ENCODE measurements around the gene AKIP1.

The AKIP1 gene

GRCh38 chr11:8959546-8960166 is 48.7 kb downstream of the AKIP1 start:
- Histone ChIP-seq H3K4ac (ENCODE audit: low read depth in 1 of 2, low read length in 2 of 2) (no peak overlapping the region), H3K4me1 (ENCODE audit: control insufficient read depth, insufficient read depth, low read depth, low read length) (peaks cover 5% of the 10 kb centered on the region), H2AFZ (ENCODE audit: low read depth, low read length) (no peak overlapping the region), H2BK12ac (ENCODE audit: low read length in 2 of 2) (no peak overlapping the region), H3K79me1 (replicated peaks; ENCODE audit: low read length, poor library complexity, severe bottlenecking) (peaks cover 18% of the 10 kb centered on the region), H3K9ac (ENCODE audit: low read length) (peak overlapping the region; percentile 78), H3K27me3 (ENCODE audit: control insufficient read depth in 1 of 2, insufficient read depth in 1 of 2, low read length in 2 of 2) (no peaks in the 10 kb centered on the region), H3K14ac (ENCODE audit: low read length in 2 of 2) (no peak overlapping the region), H2AK5ac (ENCODE audit: low read length, severe bottlenecking) (no peak overlapping the region), H2BK5ac (ENCODE audit: low read depth, low read length, poor library complexity, severe bottlenecking) (no peak overlapping the region), H4K8ac (ENCODE audit: low read length) (no peak overlapping the region), H3K4me2 (ENCODE audit: low read length, poor library complexity, severe bottlenecking) (no peak overlapping the region), H2BK15ac (ENCODE audit: low read depth, poor library complexity, severe bottlenecking) (no peak overlapping the region), H2BK120ac (ENCODE audit: low read depth, low read length) (no peak overlapping the region), H3K23ac (ENCODE audit: low read length in 2 of 2) (no peak overlapping the region), H3K9me3 (ENCODE audit: control insufficient read depth, low read length) (no peaks in the 10 kb centered on the region), H3K4me3 (ENCODE audit: insufficient read depth in 1 of 2, low read depth in 1 of 2, low read length in 2 of 2) (peak overlapping the region in 1 of 2 experiments; percentile 39), H3K18ac (ENCODE audit: low read depth in 1 of 2, low read length in 2 of 2) (no peak overlapping the region), H3K27ac (ENCODE audit: low read length, poor library complexity, severe bottlenecking) (peak overlapping the region; percentile 12), H4K91ac (ENCODE audit: low read length) (no peak overlapping the region), H3K36me3 (ENCODE audit: control insufficient read depth in 1 of 2, insufficient read depth in 2 of 2, low read depth in 1 of 2, low read length in 2 of 2) (peaks cover 4 to 15% of the 10 kb centered on the region in 2 experiments)
- DNase-seq: peak; percentile 85
- 33% methylated on average over 2 of the region's 2 CpGs for WGBS

GRCh38 chr11:8961401-8961800 is 50.4 kb downstream of the AKIP1 start:
- peaks cover 0 to 4% of the 10 kb centered on the region in 2 experiments for H3K36me3 ChIP-seq (ENCODE audit: control insufficient read depth in 1 of 2, insufficient read depth in 2 of 2, low read depth in 1 of 2, low read length in 2 of 2)
- no peak overlapping the region for H2BK12ac ChIP-seq (ENCODE audit: low read length in 2 of 2)
- H3K79me1 ChIP-seq (replicated peaks; ENCODE audit: low read length, poor library complexity, severe bottlenecking): peaks cover 17% of the 10 kb centered on the region
- H2AK5ac ChIP-seq (ENCODE audit: low read length, severe bottlenecking): no peak overlapping the region
- H3K9me3 ChIP-seq (ENCODE audit: control insufficient read depth, low read length): no peaks in the 10 kb centered on the region
- H3K23ac ChIP-seq (ENCODE audit: low read length in 2 of 2): no peak overlapping the region
- H3K4me1 ChIP-seq (ENCODE audit: control insufficient read depth, insufficient read depth, low read depth, low read length): peaks cover 6% of the 10 kb centered on the region
- H4K91ac ChIP-seq (ENCODE audit: low read length): no peak overlapping the region
- no peaks in the 10 kb centered on the region for H3K27me3 ChIP-seq (ENCODE audit: control insufficient read depth in 1 of 2, insufficient read depth in 1 of 2, low read length in 2 of 2)
- H2BK120ac ChIP-seq (ENCODE audit: low read depth, low read length): no peak overlapping the region
- no peak overlapping the region for H2AFZ ChIP-seq (ENCODE audit: low read depth, low read length)
- H2BK15ac ChIP-seq (ENCODE audit: low read depth, poor library complexity, severe bottlenecking): no peak overlapping the region
- no peak overlapping the region for H3K27ac ChIP-seq (ENCODE audit: low read length, poor library complexity, severe bottlenecking)
- H3K4me3 ChIP-seq (ENCODE audit: insufficient read depth in 1 of 2, low read depth in 1 of 2, low read length in 2 of 2): no peak overlapping the region
- H2BK5ac ChIP-seq (ENCODE audit: low read depth, low read length, poor library complexity, severe bottlenecking): no peak overlapping the region
- no peak for DNase-seq
- no peak overlapping the region for H4K8ac ChIP-seq (ENCODE audit: low read length)
- H3K14ac ChIP-seq (ENCODE audit: low read length in 2 of 2): no peak overlapping the region
- no peak overlapping the region for H3K18ac ChIP-seq (ENCODE audit: low read depth in 1 of 2, low read length in 2 of 2)
- H3K9ac ChIP-seq (ENCODE audit: low read length): peak overlapping the region; percentile 98
- WGBS: 78% methylated on average over 2 of the region's 2 CpGs
- no peak overlapping the region for H3K4ac ChIP-seq (ENCODE audit: low read depth in 1 of 2, low read length in 2 of 2)
- H3K4me2 ChIP-seq (ENCODE audit: low read length, poor library complexity, severe bottlenecking): no peak overlapping the region

- no peak for DNase-seq
- Histone ChIP-seq H3K36me3 (ENCODE audit: control insufficient read depth in 1 of 2, insufficient read depth in 2 of 2, low read depth in 1 of 2, low read length in 2 of 2) (peaks cover 0 to 2% of the 10 kb centered on the region in 2 experiments), H3K9ac (ENCODE audit: low read length) (peak overlapping the region; percentile 98), H3K23ac (ENCODE audit: low read length in 2 of 2) (no peak overlapping the region), H2AFZ (ENCODE audit: low read depth, low read length) (no peak overlapping the region), H3K18ac (ENCODE audit: low read depth in 1 of 2, low read length in 2 of 2) (no peak overlapping the region), H3K27ac (ENCODE audit: low read length, poor library complexity, severe bottlenecking) (no peak overlapping the region), H2AK5ac (ENCODE audit: low read length, severe bottlenecking) (no peak overlapping the region), H3K4ac (ENCODE audit: low read depth in 1 of 2, low read length in 2 of 2) (no peak overlapping the region), H2BK12ac (ENCODE audit: low read length in 2 of 2) (no peak overlapping the region), H3K14ac (ENCODE audit: low read length in 2 of 2) (no peak overlapping the region), H3K27me3 (ENCODE audit: control insufficient read depth in 1 of 2, insufficient read depth in 1 of 2, low read length in 2 of 2) (no peaks in the 10 kb centered on the region), H3K79me1 (replicated peaks; ENCODE audit: low read length, poor library complexity, severe bottlenecking) (peaks cover 17% of the 10 kb centered on the region), H4K8ac (ENCODE audit: low read length) (no peak overlapping the region), H3K4me1 (ENCODE audit: control insufficient read depth, insufficient read depth, low read depth, low read length) (peaks cover 6% of the 10 kb centered on the region), H2BK120ac (ENCODE audit: low read depth, low read length) (no peak overlapping the region), H4K91ac (ENCODE audit: low read length) (no peak overlapping the region), H3K4me2 (ENCODE audit: low read length, poor library complexity, severe bottlenecking) (no peak overlapping the region), H2BK5ac (ENCODE audit: low read depth, low read length, poor library complexity, severe bottlenecking) (no peak overlapping the region), H2BK15ac (ENCODE audit: low read depth, poor library complexity, severe bottlenecking) (no peak overlapping the region), H3K9me3 (ENCODE audit: control insufficient read depth, low read length) (no peaks in the 10 kb centered on the region), H3K4me3 (ENCODE audit: insufficient read depth in 1 of 2, low read depth in 1 of 2, low read length in 2 of 2) (peak overlapping the region in 1 of 2 experiments; percentile 98)
- WGBS: 100% methylated on average over 1 of the region's 2 CpGs
Measured at GRCh38 chr11:8962841-8963240, 51.9 kb downstream of the AKIP1 start.

- Histone ChIP-seq H3K4me1 (ENCODE audit: control insufficient read depth, insufficient read depth, low read depth, low read length) (peaks cover 6% of the 10 kb centered on the region), H3K4me3 (ENCODE audit: insufficient read depth in 1 of 2, low read depth in 1 of 2, low read length in 2 of 2) (peak overlapping the region; percentile 92 to 98), H3K9ac (ENCODE audit: low read length) (peak overlapping the region; percentile 98), H3K27ac (ENCODE audit: low read length, poor library complexity, severe bottlenecking) (peak overlapping the region; percentile 52), H2BK12ac (ENCODE audit: low read length in 2 of 2) (peak overlapping the region in 1 of 2 experiments; percentile 33), H2BK15ac (ENCODE audit: low read depth, poor library complexity, severe bottlenecking) (peak overlapping the region; percentile 94), H4K91ac (ENCODE audit: low read length) (peak overlapping the region; percentile 87), H3K9me3 (ENCODE audit: control insufficient read depth, low read length) (no peaks in the 10 kb centered on the region), H3K4ac (ENCODE audit: low read depth in 1 of 2, low read length in 2 of 2) (peak overlapping the region; percentile 71 to 78), H2BK5ac (ENCODE audit: low read depth, low read length, poor library complexity, severe bottlenecking) (peak overlapping the region; percentile 26), H3K14ac (ENCODE audit: low read length in 2 of 2) (peak overlapping the region in 1 of 2 experiments; percentile 13), H3K4me2 (ENCODE audit: low read length, poor library complexity, severe bottlenecking) (peak overlapping the region; percentile 95), H3K36me3 (ENCODE audit: control insufficient read depth in 1 of 2, insufficient read depth in 2 of 2, low read depth in 1 of 2, low read length in 2 of 2) (peaks cover 0 to 2% of the 10 kb centered on the region in 2 experiments), H2AFZ (ENCODE audit: low read depth, low read length) (peak overlapping the region; percentile 85), H2BK120ac (ENCODE audit: low read depth, low read length) (peak overlapping the region; percentile 30), H3K23ac (ENCODE audit: low read length in 2 of 2) (no peak overlapping the region), H2AK5ac (ENCODE audit: low read length, severe bottlenecking) (no peak overlapping the region), H3K18ac (ENCODE audit: low read depth in 1 of 2, low read length in 2 of 2) (peak overlapping the region; percentile 71 to 96), H4K8ac (ENCODE audit: low read length) (peak overlapping the region; percentile 99), H3K27me3 (ENCODE audit: control insufficient read depth in 1 of 2, insufficient read depth in 1 of 2, low read length in 2 of 2) (no peaks in the 10 kb centered on the region), H3K79me1 (replicated peaks; ENCODE audit: low read length, poor library complexity, severe bottlenecking) (peaks cover 15% of the 10 kb centered on the region)
- DNase-seq: no peak
- WGBS: 5% methylated on average over 32 of the region's 39 CpGs
Measured at GRCh38 chr11:8963569-8964323, 52.8 kb downstream of the AKIP1 start.
